GM19467 (cell line): Measurements from ENCODE around the gene MX2.
"Not testable (repeated sequence)": the region's sequence is repeated elsewhere in the genome, so short reads cannot be mapped to it uniquely, and the experiment has no call there.

Source experiments
- ATAC-seq: cut with Tn5 transposase; IDR thresholded peaks from one replicate; pipeline ENCODE4 v1.9.1; 2021; ENCODE audit warnings: mild to moderate bottlenecking, moderate library complexity; ENCODE audit not compliant: unreplicated experiment

The MX2 gene

GRCh38 chr21:41333752-41334151 lies 28.1 kb upstream of the MX2 start:
- ATAC-seq = no peak

DNA sequence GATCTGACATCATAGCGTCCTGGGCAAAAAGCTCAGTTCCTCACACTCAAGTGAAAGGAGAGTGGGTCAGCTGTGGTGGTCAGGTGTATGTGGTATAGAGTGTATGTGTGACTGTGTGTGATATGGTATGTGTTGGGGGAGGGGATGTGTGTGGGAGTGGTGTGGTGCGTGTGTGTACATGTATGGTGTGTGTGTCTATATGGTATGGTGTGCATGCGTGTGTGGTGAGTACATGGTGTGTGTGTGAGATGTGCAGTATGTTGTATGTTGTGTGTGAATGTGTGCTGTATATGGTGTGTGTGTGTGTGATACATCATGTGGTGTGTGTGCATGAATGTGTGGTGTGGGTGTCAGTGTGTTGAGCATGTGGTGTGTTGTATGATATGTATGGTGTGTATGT lies 24.3 kb upstream of the MX2 start:
- ATAC-seq = no peak

DNA sequence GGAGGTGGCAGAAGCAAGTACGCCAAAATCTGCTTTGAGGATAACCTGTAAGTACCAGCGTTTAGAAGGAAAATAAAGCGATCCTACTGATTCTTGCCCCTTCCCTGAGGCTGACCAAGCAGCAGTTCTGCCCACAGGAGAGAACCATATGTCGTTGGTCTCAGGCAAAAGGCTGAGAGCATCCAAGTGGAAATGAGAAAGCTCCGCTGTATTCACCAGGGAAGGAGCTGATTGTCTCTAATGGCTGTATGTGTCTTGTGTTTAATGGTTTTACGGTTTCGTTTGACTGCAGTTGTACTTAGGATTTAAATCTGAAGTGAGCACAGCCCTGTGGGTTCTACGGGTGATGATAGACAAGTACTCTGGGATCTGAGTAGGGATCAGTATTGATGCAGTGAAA lies 23.4 kb upstream of the MX2 start:
- no peak for ATAC-seq

DNA sequence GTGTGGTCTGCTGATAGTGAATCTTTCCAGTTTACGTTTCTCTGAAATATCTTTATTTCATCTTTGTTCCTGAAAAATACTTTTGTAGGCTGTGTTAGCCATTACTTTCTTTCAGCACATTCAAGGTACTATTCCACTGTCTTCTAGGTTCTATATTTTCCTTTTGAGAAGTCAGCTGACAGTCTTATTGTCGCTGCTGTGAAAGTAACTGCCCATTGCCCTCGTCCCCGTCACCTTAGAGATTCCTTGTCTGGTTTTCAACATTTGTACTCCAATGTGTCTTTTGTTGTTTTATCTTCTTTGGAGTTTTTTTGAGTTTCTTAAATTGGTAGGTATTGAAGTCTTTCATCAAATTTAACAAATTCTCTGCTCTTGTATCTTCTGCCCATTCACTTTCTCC lies 19.8 kb upstream of the MX2 start:
- ATAC-seq = no peak

DNA sequence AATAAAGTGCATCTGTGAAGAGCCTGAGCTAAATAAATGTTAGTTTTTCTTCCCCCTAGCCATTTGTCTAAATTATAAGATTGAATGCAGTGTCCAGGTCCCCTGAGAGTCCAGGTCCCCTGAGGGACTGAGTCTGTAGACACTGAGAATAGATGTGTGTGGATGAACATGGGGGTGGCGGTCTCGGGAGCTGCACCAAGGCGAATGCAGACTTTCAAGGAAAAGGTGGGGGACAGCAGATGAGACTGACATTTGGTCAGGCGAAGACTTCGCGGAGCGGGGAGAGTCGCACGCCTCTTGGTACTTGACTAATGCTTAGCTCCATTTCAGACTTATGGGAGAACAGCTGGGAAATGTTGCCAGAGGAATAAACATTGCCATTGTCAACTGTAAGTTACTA lies 17.7 kb upstream of the MX2 start:
- ATAC-seq = no peak

DNA sequence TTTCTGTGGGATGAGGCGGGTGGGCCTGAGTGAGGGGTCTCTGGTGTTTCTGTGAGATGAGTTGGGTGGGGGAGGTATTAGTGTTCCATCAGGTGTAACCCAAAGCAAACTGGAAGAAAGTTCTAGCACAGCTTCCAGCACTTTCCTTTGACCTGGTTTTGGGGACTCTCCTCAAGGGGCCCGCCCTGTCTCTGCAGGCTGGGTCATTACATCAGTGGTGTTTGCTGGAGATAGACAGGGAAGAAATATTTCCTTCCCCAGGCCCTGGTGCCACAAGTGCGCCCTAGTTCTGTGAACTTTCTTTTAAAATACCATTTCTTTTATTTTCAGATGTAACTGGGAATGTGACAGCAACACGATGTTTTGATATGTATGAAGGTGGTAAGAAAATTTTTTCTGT lies 16.5 kb upstream of the MX2 start:
- ATAC-seq = no peak

GRCh38 chr21:41345934-41346685 lies 15.7 kb upstream of the MX2 start:
- no peak for ATAC-seq

DNA sequence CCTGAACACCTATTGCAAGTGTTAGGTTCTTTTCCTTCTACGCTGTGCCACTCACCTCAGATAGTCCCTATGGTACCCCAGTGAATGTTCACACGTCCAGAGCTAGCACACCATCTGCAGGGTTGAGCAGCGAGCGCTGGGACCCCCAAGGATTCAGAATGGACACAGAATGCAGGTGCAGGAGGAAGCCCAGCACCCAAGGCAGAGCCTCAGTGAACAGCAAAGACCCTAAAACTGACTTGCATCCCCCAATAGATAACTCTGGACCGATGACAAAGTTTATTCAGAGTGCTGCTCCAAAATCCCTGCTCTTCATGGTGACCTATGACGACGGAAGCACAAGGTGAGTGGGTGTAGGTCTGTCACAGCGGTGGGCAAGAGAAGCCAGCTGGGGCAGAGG lies 15.1 kb upstream of the MX2 start:
- ATAC-seq = no peak

DNA sequence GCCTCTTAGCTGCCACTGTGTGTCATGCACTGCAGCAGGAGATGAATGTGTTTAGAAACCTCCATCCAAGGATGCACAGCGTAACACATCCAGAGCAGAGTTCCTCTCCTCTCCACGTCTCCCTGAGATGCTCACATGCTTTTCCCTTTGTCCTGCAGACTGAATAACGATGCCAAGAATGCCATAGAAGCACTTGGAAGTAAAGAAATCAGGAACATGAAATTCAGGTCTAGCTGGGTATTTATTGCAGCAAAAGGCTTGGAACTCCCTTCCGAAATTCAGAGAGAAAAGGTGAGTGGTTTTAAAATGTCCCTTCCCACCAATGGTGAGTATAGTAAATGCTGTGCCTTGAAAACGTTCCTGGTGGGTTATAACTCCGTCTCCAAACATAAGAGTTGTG lies 13.4 kb upstream of the MX2 start:
- ATAC-seq = no peak

DNA sequence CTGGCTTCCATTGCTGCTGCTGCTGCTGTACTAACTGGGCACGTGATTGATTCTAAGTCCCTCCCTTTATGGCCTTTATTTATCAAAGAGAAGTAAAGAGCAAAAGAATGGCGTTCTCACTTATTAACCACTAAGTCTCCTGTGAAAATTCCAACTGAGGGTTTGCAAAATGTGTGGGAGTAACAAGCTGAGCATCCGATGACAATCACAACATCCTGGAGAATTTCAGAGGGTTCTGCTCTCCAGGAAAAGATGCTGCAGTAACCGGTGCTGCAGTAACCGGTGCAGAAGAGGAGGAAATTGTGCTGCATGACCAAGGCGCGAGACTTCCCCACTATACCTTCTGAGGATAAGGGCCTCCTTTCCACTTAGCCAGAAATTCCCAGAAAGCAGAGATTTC lies 12.7 kb upstream of the MX2 start:
- ATAC-seq = no peak

- no peak for ATAC-seq
Observed at GRCh38 chr21:41349619-41350390, 12.0 kb upstream of the MX2 start.

DNA sequence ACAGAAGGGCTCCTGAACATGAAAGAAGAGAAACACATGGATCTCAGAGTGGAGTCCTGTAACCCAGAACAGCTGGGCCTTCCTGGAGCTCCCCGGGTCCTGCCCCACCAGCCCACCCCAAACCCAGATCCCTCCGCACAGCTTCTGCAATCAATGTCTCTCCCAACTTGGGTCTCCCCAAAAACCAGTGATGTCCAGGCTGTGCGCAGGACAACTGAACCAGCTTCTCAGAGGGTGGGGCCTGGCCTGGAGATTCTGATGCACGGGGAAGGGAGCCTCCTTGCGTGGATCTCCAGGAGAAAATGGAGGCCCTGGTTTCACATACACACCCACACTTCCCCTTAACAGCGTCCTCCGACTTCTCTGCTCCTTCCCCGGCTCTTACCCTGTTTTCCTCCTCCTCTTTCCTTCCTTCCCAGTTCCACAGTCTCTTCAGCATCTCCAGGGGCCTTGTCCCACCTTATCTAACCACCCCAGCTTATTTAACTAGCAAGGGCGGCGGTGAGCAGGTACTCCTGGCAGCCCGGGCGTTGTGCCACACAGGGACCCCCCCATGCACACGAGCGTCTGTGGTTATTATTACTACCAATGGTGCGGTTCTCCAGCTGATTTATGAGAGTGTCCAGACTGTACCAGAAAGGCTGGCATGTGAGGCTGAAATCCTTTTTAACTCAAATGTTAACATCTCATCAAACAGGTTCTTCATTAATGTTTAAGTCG lies 11.2 kb upstream of the MX2 start:
- ATAC-seq = no peak

DNA sequence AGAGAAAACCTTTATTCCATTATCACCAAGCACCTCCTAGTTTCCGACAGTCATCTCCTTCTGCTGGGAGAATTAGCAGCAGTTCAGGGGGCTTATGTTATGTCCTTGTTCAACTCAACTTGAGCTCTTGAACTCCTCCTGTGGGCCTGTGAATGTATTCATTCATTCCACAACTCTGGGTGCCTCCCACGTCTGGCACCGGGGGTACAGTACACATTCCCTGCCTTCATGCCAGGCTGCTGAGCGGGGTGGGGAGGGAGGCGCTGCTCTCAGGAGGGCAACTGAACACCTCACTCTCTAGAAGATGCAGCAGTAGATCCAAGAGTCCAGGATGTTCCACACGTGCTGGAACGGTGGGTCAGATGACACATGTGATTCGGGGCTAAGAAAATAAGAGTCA lies 4.3 kb upstream of the MX2 start:
- no peak for ATAC-seq

GRCh38 chr21:41358193-41359166 lies 3.3 kb upstream of the MX2 start:
- no peak for ATAC-seq

- ATAC-seq = no peak
Observed at GRCh38 chr21:41359286-41359685, 2.5 kb upstream of the MX2 start.

- not testable (repeated sequence) for ATAC-seq
Observed at GRCh38 chr21:41359754-41360071, 2.1 kb upstream of the MX2 start.

GRCh38 chr21:41360072-41360821 lies 1.6 kb upstream of the MX2 start:
- no peak for ATAC-seq

DNA sequence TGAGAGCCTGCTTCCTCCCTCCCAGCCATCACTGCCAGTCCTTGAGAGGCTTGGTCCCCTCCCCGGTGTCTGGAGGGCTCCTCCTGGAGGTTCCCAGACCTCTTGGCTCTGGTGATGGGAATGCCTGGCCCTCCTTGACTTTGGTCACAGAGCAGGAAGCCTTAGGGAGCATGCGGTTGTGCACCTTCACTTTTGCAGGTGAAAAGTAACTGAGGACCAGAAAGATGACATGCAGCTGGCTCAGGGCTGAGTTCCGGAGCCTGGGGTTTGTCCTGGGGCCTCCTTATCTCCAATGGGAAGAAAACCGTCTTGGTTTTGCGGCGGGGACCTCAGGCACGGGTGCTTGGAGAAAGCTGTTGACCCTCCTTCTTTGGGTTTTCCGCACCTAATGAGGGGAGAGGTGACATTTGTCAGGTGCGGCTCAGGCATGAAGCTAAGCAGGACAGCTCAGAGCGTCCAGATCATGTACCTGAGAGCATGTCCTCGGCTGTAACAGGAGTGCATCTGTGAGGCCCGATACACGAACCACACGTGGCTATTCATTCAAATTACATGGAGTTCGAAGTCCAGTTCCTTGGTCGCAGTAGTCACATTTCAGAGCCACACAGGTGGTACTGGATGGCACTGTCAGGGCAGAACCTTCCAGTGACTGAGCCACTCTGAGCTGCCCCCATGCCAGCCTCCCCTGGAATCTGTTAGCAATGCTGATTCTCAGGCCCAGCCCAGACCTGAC lies 608 bp upstream of the MX2 start:
- peak; percentile 16 for ATAC-seq

DNA sequence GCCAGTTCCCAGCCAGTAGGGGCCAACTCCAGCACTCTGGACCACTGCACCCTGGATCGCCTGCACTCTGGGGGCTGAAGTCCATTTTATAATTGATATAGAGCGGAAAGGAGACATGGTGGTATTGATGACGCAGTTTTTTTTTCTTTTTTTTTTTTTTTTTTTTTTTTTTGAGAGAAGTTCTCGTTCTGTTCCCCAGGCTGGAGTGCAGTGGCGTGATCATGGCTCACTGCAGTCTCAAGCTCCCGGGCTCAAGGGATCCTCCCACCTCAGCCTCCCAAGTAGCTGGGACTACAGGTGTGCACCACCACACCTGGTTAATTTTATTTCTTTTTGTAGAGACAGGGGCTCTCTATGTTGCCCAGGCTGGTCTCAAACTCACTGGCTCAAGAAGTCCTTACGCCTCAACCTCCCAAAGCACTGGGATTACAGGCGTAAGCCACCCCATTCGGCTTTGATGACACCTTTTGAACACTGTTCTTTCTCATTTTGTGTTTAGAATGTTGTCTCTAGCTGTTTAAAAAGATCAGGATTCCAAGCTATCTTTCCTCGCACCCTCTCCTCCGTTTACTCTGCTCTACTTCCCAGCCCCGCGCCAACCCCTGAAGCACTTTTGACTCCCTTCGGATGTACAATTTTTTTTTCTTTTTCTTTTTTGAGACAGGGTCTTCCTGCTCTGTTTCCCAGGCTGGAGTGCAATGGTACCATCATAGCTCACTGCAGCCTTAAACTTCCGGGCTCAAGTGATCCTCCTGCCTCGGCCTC lies 960 bp downstream of the MX2 start:
- ATAC-seq = no peak
